Tibial nerve (tissue), 4 donors: ENCODE results near the gene ALOX5AP.

Experiments used
- CTCF ChIP-seq, 5 experiments: fragments of 200-600 bp in 3 of 5; fragments of 450-650 bp in 2 of 5; sonication (generic) in 3 of 5; IDR thresholded peaks; one replicate each; pipeline ENCODE4 v1.5.1; 2016 to 2019; ENCODE audit warnings: antibody characterized with exemption in 5 of 5, mild to moderate bottlenecking in 3 of 5, moderate library complexity in 2 of 5
- EP300 ChIP-seq, 2 donors: sonication (generic); formaldehyde crosslinking; IDR thresholded peaks; one replicate each; pipeline ENCODE4 v1.6.1; 2017; ENCODE audit warnings: antibody characterized with exemption in 2 of 2, mild to moderate bottlenecking in 1 of 2
- POLR2A ChIP-seq, 2 donors: fragments of 450-650 bp; IDR thresholded peaks; one replicate each; pipeline ENCODE4 v1.6.1; 2017; ENCODE audit warnings: antibody characterized with exemption in 2 of 2, mild to moderate bottlenecking in 2 of 2, moderate library complexity in 2 of 2

- TF ChIP-seq CTCF (IDR thresholded peaks at IDR 0.05) (no peak), POLR2A (IDR thresholded peaks at IDR 0.05) (no peak), EP300 (IDR thresholded peaks at IDR 0.05) (no peak)
Measured at GRCh38 chr13:30730526-30730925, 4.8 kb upstream of the ALOX5AP start.
